Measurements from ENCODE around the gene NPIPA5. TPM values are rescaled to one million over a fixed set of nuclear protein-coding genes. Genes with fewer than 3 reads are reported as not detected.
A peak's percentile ranks its signal among the peaks of the same experiment; 100 is the strongest.

NPIPA5 gene
- total and polyA plus RNA-seq, 2 of the 13 experiments (the other 11 are each of a cell fraction or from before 2014, with no cell fraction given) = 9.7 to 21.5 TPM

GRCh38 chr16:15398618-15399316, 20.7 kb upstream of the NPIPA5 start (continued):
- TF ChIP-seq ZBTB40 (IDR thresholded peaks at IDR 0.05) (no peak), ZBTB40 (CRISPR knock-in tag; IDR thresholded peaks at IDR 0.05) (no peak; the same call in 1 of the 2 replicates), KDM5B (CRISPR knock-in tag; IDR thresholded peaks at IDR 0.05; ENCODE audit: borderline replicate concordance) (peak; percentile 17; the same call in 1 of the 2 replicates), ZMYM4 (CRISPR knock-in tag; IDR thresholded peaks at IDR 0.05) (peak; percentile 88), NCOA5 (CRISPR knock-in tag; IDR thresholded peaks at IDR 0.05) (no peak), KDM6A (CRISPR knock-in tag; IDR thresholded peaks at IDR 0.05; ENCODE audit: low read depth) (peak; percentile 98), SIN3A (IDR thresholded peaks at IDR 0.05; ENCODE audit: borderline replicate concordance, low read depth, low read length) (peak; percentile 73; the same call in 1 of the 2 replicates), CSRNP1 (CRISPR knock-in tag; IDR thresholded peaks at IDR 0.05) (peak; percentile 73; the same call in 1 of the 2 replicates), ZNF576 (CRISPR knock-in tag; IDR thresholded peaks at IDR 0.05) (no peak), ZNF24 (IDR thresholded peaks at IDR 0.05) (no peak), ZNF335 (CRISPR knock-in tag; IDR thresholded peaks at IDR 0.05) (0 out of 2 replicates have a peak, but pooled peaks have one; percentile 51), HOXA7 (CRISPR knock-in tag; IDR thresholded peaks at IDR 0.05) (no peak), ZNF710 (CRISPR knock-in tag; IDR thresholded peaks at IDR 0.05; ENCODE audit: borderline replicate concordance) (peak; percentile 65; the same call in 1 of the 2 replicates), MAF1 (CRISPR knock-in tag; IDR thresholded peaks at IDR 0.05; ENCODE audit: borderline replicate concordance) (no peak), CEBPG (CRISPR knock-in tag; IDR thresholded peaks at IDR 0.05) (peak; percentile 97), GZF1 (CRISPR knock-in tag; IDR thresholded peaks at IDR 0.05) (no peak), ZNF816 (CRISPR knock-in tag; IDR thresholded peaks at IDR 0.05; ENCODE audit: borderline replicate concordance) (no peak; the same call in 1 of the 2 replicates)

All from HepG2 (cell line).